A549 (cell line): Measurements from ENCODE around the gene UXS1.

ENCODE experiments used
- BHLHE40 ChIP-seq: IDR thresholded peaks from 2 replicates; pipeline ENCODE4 v1.6.1; 2012; ENCODE audit warnings: low read depth, low read length, inconsistent platforms
- MAZ ChIP-seq: fragments of 150-350 bp; IDR thresholded peaks from 2 replicates; pipeline ENCODE4 v1.6.1; 2014; ENCODE audit warnings: antibody characterized with exemption, low read depth, low read length, borderline replicate concordance
- NFE2L2 ChIP-seq: fragments of 150-350 bp; conservative IDR thresholded peaks from 2 replicates; pipeline ENCODE4 v1.6.1; 2014; ENCODE audit warnings: low read length
- POLR2A ChIP-seq: IDR thresholded peaks from 2 replicates; pipeline ENCODE4 v1.6.1; 2012; ENCODE audit warnings: mild to moderate bottlenecking, low read length
- RAD21 ChIP-seq, 2 experiments: fragments of >200 bp in 1 of 2; sonication (Bioruptor Twin) in 1 of 2; formaldehyde crosslinking in 1 of 2; IDR thresholded peaks in 1 of 2; conservative IDR thresholded peaks in 1 of 2; 2 replicates in 1 of 2; 3 replicates in 1 of 2; pipeline ENCODE4 v1.6.1; 2012 to 2018; ENCODE audit warnings: inconsistent platforms in 1 of 2
- SMC3 ChIP-seq: fragments of >200 bp; sonication (Bioruptor Twin); formaldehyde crosslinking; IDR thresholded peaks from 3 replicates; pipeline ENCODE4 v1.6.1; 2018; ENCODE audit warnings: inconsistent platforms
- ZC3H11A ChIP-seq: fragments of 450-650 bp; IDR thresholded peaks from 2 replicates; pipeline ENCODE4 v1.6.1; 2014; ENCODE audit warnings: antibody characterized with exemption, mild to moderate bottlenecking
- ZFP36 ChIP-seq: fragments of 450-650 bp; IDR thresholded peaks from 2 replicates; pipeline ENCODE4 v1.6.1; 2014; ENCODE audit warnings: borderline replicate concordance; ENCODE audit not compliant: partially characterized antibody
- TF ChIP-seq, protein P1 (sequence below): fragments of 200-600 bp; sonication (generic); IDR thresholded peaks from 2 replicates; pipeline ENCODE4 v1.6.1; 2016; ENCODE audit warnings: antibody characterized with exemption, mild to moderate bottlenecking, moderate library complexity
- TF ChIP-seq, protein P2 (sequence below): fragments of >200 bp; sonication (Bioruptor Twin); formaldehyde crosslinking; IDR thresholded peaks from 3 replicates; pipeline ENCODE4 v1.5.1; 2016
- TF ChIP-seq, protein P3 (sequence below): fragments of 450-650 bp; IDR thresholded peaks from 2 replicates; pipeline ENCODE4 v1.6.1; 2014; ENCODE audit warnings: antibody characterized with exemption

DNA sequence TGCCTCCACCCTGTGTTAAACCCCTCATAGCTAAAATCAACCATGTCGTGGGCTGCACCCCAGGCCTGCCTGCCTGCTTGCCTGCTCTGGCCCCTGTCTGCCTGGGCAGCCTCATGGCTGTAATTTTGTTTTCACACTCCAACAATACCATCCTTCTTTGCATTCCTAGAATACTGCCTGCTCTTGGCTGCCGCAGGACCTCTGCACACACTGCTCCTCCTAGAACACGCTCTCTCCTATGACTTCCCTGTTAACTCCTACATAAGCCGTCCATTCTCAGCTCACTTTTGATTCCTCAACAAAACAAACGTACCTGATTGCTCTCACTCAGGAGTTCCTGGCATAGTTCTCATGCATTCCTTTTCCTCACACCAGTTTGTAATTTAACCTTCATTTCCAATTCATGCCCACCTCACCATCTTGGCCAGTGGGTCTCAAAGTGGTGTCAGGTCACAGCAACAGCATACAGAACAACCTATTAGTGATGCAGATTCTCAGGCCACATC, 2.5 kb downstream of the UXS1 start:
- TF ChIP-seq ZFP36 (no peak), RAD21 (conservative IDR thresholded peaks at IDR 0.05 in 1 of 2, IDR thresholded peaks at IDR 0.05 in 1 of 2) (no peak), MAZ (no peak), NFE2L2 (no peak), SMC3 (no peak), BHLHE40 (no peak), POLR2A (no peak), ZC3H11A (no peak)
- TF ChIP-seq, protein P1, sequence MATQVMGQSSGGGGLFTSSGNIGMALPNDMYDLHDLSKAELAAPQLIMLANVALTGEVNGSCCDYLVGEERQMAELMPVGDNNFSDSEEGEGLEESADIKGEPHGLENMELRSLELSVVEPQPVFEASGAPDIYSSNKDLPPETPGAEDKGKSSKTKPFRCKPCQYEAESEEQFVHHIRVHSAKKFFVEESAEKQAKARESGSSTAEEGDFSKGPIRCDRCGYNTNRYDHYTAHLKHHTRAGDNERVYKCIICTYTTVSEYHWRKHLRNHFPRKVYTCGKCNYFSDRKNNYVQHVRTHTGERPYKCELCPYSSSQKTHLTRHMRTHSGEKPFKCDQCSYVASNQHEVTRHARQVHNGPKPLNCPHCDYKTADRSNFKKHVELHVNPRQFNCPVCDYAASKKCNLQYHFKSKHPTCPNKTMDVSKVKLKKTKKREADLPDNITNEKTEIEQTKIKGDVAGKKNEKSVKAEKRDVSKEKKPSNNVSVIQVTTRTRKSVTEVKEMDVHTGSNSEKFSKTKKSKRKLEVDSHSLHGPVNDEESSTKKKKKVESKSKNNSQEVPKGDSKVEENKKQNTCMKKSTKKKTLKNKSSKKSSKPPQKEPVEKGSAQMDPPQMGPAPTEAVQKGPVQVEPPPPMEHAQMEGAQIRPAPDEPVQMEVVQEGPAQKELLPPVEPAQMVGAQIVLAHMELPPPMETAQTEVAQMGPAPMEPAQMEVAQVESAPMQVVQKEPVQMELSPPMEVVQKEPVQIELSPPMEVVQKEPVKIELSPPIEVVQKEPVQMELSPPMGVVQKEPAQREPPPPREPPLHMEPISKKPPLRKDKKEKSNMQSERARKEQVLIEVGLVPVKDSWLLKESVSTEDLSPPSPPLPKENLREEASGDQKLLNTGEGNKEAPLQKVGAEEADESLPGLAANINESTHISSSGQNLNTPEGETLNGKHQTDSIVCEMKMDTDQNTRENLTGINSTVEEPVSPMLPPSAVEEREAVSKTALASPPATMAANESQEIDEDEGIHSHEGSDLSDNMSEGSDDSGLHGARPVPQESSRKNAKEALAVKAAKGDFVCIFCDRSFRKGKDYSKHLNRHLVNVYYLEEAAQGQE = no peak
- TF ChIP-seq, protein P2, sequence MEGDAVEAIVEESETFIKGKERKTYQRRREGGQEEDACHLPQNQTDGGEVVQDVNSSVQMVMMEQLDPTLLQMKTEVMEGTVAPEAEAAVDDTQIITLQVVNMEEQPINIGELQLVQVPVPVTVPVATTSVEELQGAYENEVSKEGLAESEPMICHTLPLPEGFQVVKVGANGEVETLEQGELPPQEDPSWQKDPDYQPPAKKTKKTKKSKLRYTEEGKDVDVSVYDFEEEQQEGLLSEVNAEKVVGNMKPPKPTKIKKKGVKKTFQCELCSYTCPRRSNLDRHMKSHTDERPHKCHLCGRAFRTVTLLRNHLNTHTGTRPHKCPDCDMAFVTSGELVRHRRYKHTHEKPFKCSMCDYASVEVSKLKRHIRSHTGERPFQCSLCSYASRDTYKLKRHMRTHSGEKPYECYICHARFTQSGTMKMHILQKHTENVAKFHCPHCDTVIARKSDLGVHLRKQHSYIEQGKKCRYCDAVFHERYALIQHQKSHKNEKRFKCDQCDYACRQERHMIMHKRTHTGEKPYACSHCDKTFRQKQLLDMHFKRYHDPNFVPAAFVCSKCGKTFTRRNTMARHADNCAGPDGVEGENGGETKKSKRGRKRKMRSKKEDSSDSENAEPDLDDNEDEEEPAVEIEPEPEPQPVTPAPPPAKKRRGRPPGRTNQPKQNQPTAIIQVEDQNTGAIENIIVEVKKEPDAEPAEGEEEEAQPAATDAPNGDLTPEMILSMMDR = no peak
- TF ChIP-seq, protein P3, sequence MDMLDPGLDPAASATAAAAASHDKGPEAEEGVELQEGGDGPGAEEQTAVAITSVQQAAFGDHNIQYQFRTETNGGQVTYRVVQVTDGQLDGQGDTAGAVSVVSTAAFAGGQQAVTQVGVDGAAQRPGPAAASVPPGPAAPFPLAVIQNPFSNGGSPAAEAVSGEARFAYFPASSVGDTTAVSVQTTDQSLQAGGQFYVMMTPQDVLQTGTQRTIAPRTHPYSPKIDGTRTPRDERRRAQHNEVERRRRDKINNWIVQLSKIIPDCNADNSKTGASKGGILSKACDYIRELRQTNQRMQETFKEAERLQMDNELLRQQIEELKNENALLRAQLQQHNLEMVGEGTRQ = no peak
